Smooth muscle cell (in vitro differentiated cells): ENCODE measurements around the gene ME1. TPM values are rescaled to one million over a fixed set of nuclear protein-coding genes. Genes with fewer than 3 reads are reported as not detected.
A peak's percentile ranks its signal among the peaks of the same experiment; 100 is the strongest.

ENCODE experiments used
- DNase-seq: peaks from one replicate; lab custom pipeline; 2025; ENCODE audit not compliant: unreplicated experiment; lab: John Stamatoyannopoulos, UW
- H2AFZ ChIP-seq: fragments of 200-600 bp; sonication (generic); 2 replicates; pipeline ENCODE4 v1.6.0; 2016; ENCODE audit warnings: antibody characterized with exemption, low read depth, mild to moderate bottlenecking
- H3F3A ChIP-seq: fragments of 200-600 bp; sonication (generic); 2 replicates; pipeline ENCODE4 v1.6.0; 2017; ENCODE audit warnings: antibody characterized with exemption, low read depth
- H3K27ac ChIP-seq: fragments of 200-600 bp; sonication (generic); 2 replicates; pipeline ENCODE4 v1.5.1; 2016; ENCODE audit warnings: low read depth, mild to moderate bottlenecking
- H3K27me3 ChIP-seq: fragments of 200-600 bp; sonication (generic); 2 replicates; pipeline ENCODE4 v1.6.1; 2016; ENCODE audit warnings: low read depth, mild to moderate bottlenecking
- H3K36me3 ChIP-seq: fragments of 200-600 bp; sonication (generic); 2 replicates; pipeline ENCODE4 v1.5.1; 2016; ENCODE audit warnings: low read depth
- H3K4me1 ChIP-seq: fragments of 200-600 bp; sonication (generic); 2 replicates; pipeline ENCODE4 v1.5.1; 2016; ENCODE audit warnings: low read depth
- H3K4me2 ChIP-seq: fragments of 200-600 bp; sonication (generic); 2 replicates; pipeline ENCODE4 v1.6.0; 2016; ENCODE audit warnings: mild to moderate bottlenecking
- H3K4me3 ChIP-seq: fragments of 200-600 bp; sonication (generic); 2 replicates; pipeline ENCODE4 v1.5.1; 2016; ENCODE audit warnings: mild to moderate bottlenecking
- H3K79me2 ChIP-seq: fragments of 200-600 bp; sonication (generic); 2 replicates; pipeline ENCODE4 v1.6.0; 2016; ENCODE audit warnings: low read depth, mild to moderate bottlenecking
- H3K9ac ChIP-seq: fragments of 200-600 bp; sonication (generic); 2 replicates; pipeline ENCODE4 v1.6.0; 2016; ENCODE audit warnings: low read depth
- H3K9me3 ChIP-seq: fragments of 200-600 bp; sonication (generic); replicated peaks from 2 replicates; pipeline ENCODE4 v1.5.1; 2016; ENCODE audit warnings: low read depth
- H4K20me1 ChIP-seq: fragments of 200-600 bp; sonication (generic); 2 replicates; pipeline ENCODE4 v1.6.0; 2016; ENCODE audit warnings: low read depth
- WGBS: methylation state at CpG from one replicate; pipeline ENCODE4 v1.1.7; 2016; ENCODE audit warnings: low lambda C conversion rate; 5-methylcytosine and 5-hydroxymethylcytosine counted together
- polyA plus RNA-seq: library from polyadenylated mRNA; unstranded; fragments of >200 nt; fragmentation: Nextera tagmentation; extraction: Ambion mirVana; gene quantifications from 2 replicates; pipeline ENCODE4 v1.2.1, GENCODE V29; 2016
- total RNA-seq: library from RNA; depleted of rRNA; stranded (reverse); fragments of >200 nt; gene quantifications from 2 replicates; pipeline ENCODE4 v1.2.3, GENCODE V29; 2014
- TF ChIP-seq, protein P1 (sequence below): fragments of 200-600 bp; sonication (generic); IDR thresholded peaks from 2 replicates; pipeline ENCODE4 v1.5.1; 2017; ENCODE audit warnings: borderline replicate concordance, mild to moderate bottlenecking, antibody characterized with exemption; ENCODE audit not compliant: insufficient read depth, poor library complexity, severe bottlenecking

The ME1 gene
- total and polyA plus RNA-seq, 2 experiments from 2014 or later: 32.0 to 32.4 TPM

DNA sequence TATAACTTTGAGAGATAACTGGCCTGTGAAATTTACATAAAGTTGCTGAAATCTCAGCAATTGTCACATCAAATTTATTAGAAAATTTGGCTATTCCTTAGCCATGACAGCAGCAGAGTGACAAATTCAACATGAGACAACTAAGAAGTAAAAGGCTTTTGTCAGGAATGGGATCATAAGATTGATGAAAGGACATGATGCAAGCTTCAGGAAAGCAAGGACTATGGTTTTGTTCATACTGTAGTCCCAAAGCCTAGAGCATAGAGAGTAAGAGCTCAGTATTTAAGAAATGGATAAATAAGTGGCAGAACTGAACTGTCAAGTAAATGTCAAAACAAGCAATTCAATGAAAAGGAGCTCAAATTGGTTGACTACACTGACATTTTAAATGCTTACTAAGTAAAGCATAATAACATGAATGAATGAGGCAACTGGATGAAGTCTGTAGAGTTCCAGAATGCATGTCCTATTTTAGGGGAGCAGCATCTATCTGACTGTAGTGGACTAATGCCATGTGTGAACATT, 250.4 kb downstream of the ME1 start:
- H3F3A ChIP-seq: peaks cover 65% of the 10 kb centered on the region
- H3K27me3 ChIP-seq: no peaks in the 10 kb centered on the region
- no peak overlapping the region for H2AFZ ChIP-seq
- H3K36me3 ChIP-seq: peaks cover 31% of the 10 kb centered on the region
- H4K20me1 ChIP-seq: peaks cover 92% of the 10 kb centered on the region
- peaks cover 22% of the 10 kb centered on the region for H3K4me1 ChIP-seq
- TF ChIP-seq, protein P1, sequence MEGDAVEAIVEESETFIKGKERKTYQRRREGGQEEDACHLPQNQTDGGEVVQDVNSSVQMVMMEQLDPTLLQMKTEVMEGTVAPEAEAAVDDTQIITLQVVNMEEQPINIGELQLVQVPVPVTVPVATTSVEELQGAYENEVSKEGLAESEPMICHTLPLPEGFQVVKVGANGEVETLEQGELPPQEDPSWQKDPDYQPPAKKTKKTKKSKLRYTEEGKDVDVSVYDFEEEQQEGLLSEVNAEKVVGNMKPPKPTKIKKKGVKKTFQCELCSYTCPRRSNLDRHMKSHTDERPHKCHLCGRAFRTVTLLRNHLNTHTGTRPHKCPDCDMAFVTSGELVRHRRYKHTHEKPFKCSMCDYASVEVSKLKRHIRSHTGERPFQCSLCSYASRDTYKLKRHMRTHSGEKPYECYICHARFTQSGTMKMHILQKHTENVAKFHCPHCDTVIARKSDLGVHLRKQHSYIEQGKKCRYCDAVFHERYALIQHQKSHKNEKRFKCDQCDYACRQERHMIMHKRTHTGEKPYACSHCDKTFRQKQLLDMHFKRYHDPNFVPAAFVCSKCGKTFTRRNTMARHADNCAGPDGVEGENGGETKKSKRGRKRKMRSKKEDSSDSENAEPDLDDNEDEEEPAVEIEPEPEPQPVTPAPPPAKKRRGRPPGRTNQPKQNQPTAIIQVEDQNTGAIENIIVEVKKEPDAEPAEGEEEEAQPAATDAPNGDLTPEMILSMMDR: no peak
- H3K79me2 ChIP-seq: peaks cover 42% of the 10 kb centered on the region
- peak overlapping the region; percentile 32 for H3K27ac ChIP-seq
- H3K4me2 ChIP-seq: no peak overlapping the region
- DNase-seq: no peak
- H3K4me3 ChIP-seq: no peak overlapping the region
- H3K9me3 ChIP-seq: no peaks in the 10 kb centered on the region
- H3K9ac ChIP-seq: no peak overlapping the region

DNA sequence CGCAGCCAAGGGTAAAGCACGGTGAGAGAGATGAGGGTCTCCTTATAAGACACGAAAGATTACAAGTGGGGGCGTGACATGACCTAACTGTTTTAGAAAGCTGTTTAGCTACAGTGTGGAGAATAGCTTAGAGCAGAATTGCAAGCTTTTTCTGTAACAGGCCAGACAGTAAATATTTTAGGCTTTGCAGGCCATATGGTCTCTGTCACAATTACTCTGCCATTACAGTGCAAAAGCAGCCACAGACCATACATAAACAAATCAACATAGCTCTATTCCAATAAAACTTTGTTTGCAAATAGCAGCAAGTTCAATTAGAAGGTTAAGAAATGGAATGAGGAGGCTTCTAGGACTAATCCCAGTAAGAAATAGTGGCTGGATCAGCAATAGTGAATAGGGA, 254.6 kb downstream of the ME1 start:
- no peak for DNase-seq
- Histone ChIP-seq H3K9ac (no peak overlapping the region), H3F3A (peaks cover 35% of the 10 kb centered on the region), H3K27ac (peak overlapping the region; percentile 64), H3K4me3 (no peak overlapping the region), H3K9me3 (no peaks in the 10 kb centered on the region), H3K4me1 (peaks cover 14% of the 10 kb centered on the region), H4K20me1 (peaks cover 98% of the 10 kb centered on the region), H3K27me3 (no peaks in the 10 kb centered on the region), H3K4me2 (peak overlapping the region; percentile 66), H3K36me3 (peaks cover 57% of the 10 kb centered on the region), H3K79me2 (peaks cover 39% of the 10 kb centered on the region), H2AFZ (no peak overlapping the region)
- 21% methylated on average over 4 of the region's 4 CpGs for WGBS
- TF ChIP-seq, protein P1: no peak

DNA sequence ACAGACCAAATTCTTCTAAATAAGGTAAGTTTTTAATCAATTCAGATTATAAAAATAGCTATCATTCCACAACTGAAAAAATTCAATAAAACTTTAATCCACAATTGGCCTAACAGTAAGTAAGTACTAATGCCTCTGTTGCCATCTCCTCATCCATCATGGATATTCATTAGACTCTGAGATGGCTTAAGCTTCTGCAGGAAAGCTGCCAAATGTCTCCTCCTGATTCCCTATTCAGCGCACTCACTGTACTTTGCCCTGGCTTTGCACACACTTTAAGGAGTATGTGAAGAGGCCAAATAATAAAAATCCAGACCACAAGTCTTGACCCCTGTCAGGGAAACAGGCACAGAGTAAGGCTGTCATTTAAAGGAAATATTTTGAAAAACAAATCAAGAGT, 261.3 kb downstream of the ME1 start:
- Histone ChIP-seq H4K20me1 (peaks cover 57% of the 10 kb centered on the region), H3K79me2 (no peaks in the 10 kb centered on the region), H2AFZ (no peak overlapping the region), H3K4me1 (no peaks in the 10 kb centered on the region), H3K27ac (peak overlapping the region; percentile 24), H3K27me3 (no peaks in the 10 kb centered on the region), H3K4me3 (no peak overlapping the region), H3K9ac (no peak overlapping the region), H3K36me3 (peaks cover 54% of the 10 kb centered on the region), H3F3A (peaks cover 21% of the 10 kb centered on the region), H3K4me2 (no peak overlapping the region), H3K9me3 (no peaks in the 10 kb centered on the region)
- DNase-seq: no peak
- TF ChIP-seq, protein P1: no peak
- 53% methylated on average over 1 of the region's 1 CpG for WGBS

DNA sequence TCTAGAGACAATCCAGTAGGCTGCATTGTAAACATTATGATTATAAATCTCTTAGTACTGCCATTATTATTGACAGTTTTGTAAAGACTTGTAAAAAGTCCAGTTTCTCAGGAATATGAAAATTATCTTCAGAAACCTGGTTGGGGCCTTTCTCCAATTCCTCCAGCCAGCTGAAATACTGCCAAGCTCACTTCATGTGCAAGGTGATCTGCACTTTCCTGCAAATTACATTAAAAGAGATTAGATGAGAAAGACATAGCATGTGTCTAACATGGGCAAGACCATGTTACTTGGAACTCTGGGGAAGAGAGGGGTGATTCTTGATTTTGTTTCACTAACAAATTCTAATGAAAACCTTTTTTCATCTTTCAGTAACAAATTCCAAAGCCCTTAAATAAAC, 261.7 kb downstream of the ME1 start:
- Histone ChIP-seq H3K9me3 (no peaks in the 10 kb centered on the region), H3F3A (peaks cover 24% of the 10 kb centered on the region), H3K4me3 (no peak overlapping the region), H3K27me3 (no peaks in the 10 kb centered on the region), H3K4me2 (no peak overlapping the region), H4K20me1 (peaks cover 53% of the 10 kb centered on the region), H2AFZ (no peak overlapping the region), H3K27ac (peak overlapping the region; percentile 24), H3K79me2 (no peaks in the 10 kb centered on the region), H3K36me3 (peaks cover 50% of the 10 kb centered on the region), H3K4me1 (no peaks in the 10 kb centered on the region), H3K9ac (no peak overlapping the region)
- TF ChIP-seq, protein P1: no peak
- DNase-seq: no peak
